ENCODE data around the gene PPP2R2C.

The PPP2R2C gene

GRCh38 chr4:6381571-6382123 is 90.8 kb downstream of the PPP2R2C start:
- in situ Hi-C loops (cut with MboI; ENCODE audit: low sequenced_read_pairs, unreplicated experiment) = no loop called here
- TF ChIP-seq CTCF (IDR thresholded peaks at IDR 0.05; ENCODE audit: borderline replicate concordance, control extremely low read depth, extremely low read depth, insufficient read depth, missing control alignments) = no peak
- DNase-seq (ENCODE audit: low spot score) = no peak

- in situ Hi-C loops (cut with MboI; ENCODE audit: low sequenced_read_pairs, unreplicated experiment) = no loop called here
- DNase-seq (ENCODE audit: low spot score) = no peak
- no peak for TF ChIP-seq CTCF (IDR thresholded peaks at IDR 0.05; ENCODE audit: borderline replicate concordance, control extremely low read depth, extremely low read depth, insufficient read depth, missing control alignments)
These were observed 91.5 kb downstream of the PPP2R2C start for GRCh38 chr4:6380746-6381410.

- TF ChIP-seq CTCF (IDR thresholded peaks at IDR 0.05; ENCODE audit: borderline replicate concordance, control extremely low read depth, extremely low read depth, insufficient read depth, missing control alignments) = no peak
- no peak for DNase-seq (ENCODE audit: low spot score)
- in situ Hi-C loops (cut with MboI; ENCODE audit: low sequenced_read_pairs, unreplicated experiment) = no loop called here
These were observed 92.4 kb downstream of the PPP2R2C start for GRCh38 chr4:6379767-6380745.

GRCh38 chr4:6378493-6379445 is 93.6 kb downstream of the PPP2R2C start:
- no peak for DNase-seq (ENCODE audit: low spot score)
- TF ChIP-seq CTCF (IDR thresholded peaks at IDR 0.05; ENCODE audit: borderline replicate concordance, control extremely low read depth, extremely low read depth, insufficient read depth, missing control alignments) = no peak
- in situ Hi-C loops (cut with MboI; ENCODE audit: low sequenced_read_pairs, unreplicated experiment) = no loop called here

- in situ Hi-C loops (cut with MboI; ENCODE audit: low sequenced_read_pairs, unreplicated experiment) = no loop called here
- no peak for DNase-seq (ENCODE audit: low spot score)
- no peak for TF ChIP-seq CTCF (IDR thresholded peaks at IDR 0.05; ENCODE audit: borderline replicate concordance, control extremely low read depth, extremely low read depth, insufficient read depth, missing control alignments)
These were observed 94.6 kb downstream of the PPP2R2C start for GRCh38 chr4:6377626-6378492.
